ENCODE data around the gene BPIFB2.

DNA sequence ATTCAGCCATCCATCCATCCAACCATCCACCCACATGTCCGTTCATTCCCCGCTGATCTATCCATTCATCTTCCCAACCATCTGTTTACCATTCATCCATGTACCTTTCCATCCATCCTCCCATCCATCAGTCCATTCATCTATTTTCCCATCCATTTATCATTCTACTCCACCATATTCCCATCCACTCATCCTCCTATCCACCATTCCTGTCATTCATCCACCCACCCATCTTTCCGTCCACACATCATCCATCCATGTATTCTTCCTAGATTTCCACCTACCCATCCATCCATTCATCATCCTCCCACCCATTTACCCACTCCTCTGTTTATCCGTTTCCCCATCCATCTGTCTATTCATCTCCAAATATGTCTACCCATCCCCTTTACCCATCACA lies 30.7 kb downstream of the BPIFB2 start:
- TF ChIP-seq, protein P1, sequence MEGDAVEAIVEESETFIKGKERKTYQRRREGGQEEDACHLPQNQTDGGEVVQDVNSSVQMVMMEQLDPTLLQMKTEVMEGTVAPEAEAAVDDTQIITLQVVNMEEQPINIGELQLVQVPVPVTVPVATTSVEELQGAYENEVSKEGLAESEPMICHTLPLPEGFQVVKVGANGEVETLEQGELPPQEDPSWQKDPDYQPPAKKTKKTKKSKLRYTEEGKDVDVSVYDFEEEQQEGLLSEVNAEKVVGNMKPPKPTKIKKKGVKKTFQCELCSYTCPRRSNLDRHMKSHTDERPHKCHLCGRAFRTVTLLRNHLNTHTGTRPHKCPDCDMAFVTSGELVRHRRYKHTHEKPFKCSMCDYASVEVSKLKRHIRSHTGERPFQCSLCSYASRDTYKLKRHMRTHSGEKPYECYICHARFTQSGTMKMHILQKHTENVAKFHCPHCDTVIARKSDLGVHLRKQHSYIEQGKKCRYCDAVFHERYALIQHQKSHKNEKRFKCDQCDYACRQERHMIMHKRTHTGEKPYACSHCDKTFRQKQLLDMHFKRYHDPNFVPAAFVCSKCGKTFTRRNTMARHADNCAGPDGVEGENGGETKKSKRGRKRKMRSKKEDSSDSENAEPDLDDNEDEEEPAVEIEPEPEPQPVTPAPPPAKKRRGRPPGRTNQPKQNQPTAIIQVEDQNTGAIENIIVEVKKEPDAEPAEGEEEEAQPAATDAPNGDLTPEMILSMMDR (conservative IDR thresholded peaks at IDR 0.05 in 1 of 2, IDR thresholded peaks at IDR 0.05 in 1 of 2; ENCODE audit: low read depth in 1 of 2, low read length in 2 of 2) = no peak
- no peak for TF ChIP-seq EZH2 (IDR thresholded peaks at IDR 0.05; ENCODE audit: low read length, missing control alignments)

All from fibroblast of lung (primary cell).